Measurements from ENCODE around the gene TACO1. TPM values are rescaled to one million over a fixed set of nuclear protein-coding genes. Genes with fewer than 3 reads are reported as not detected.
A peak's percentile ranks its signal among the peaks of the same experiment; 100 is the strongest.

The TACO1 gene
- total and polyA plus RNA-seq, 9 of the 15 experiments (the other 6 are each of a cell fraction or from before 2014, with no cell fraction given): 10.3 to 41.6 (median 30.9) TPM

- peaks cover 35% of the 10 kb centered on the region for H3K36me3 ChIP-seq (ENCODE audit: control insufficient read depth, insufficient read depth, low read length)
- 94% methylated on average over 3 of the region's 3 CpGs for WGBS (ENCODE audit: insufficient coverage, low coverage, missing lambda C conversion rate)
- H3K9me3 ChIP-seq (replicated peaks; ENCODE audit: control insufficient read depth, insufficient read depth, low read depth, low read length): no peaks in the 10 kb centered on the region
- H3K9me1 ChIP-seq (ENCODE audit: control insufficient read depth, insufficient read depth, low read length): no peaks in the 10 kb centered on the region
- TF ChIP-seq CBX1 (IDR thresholded peaks at IDR 0.05; ENCODE audit: low read depth) (no peak), POLR2B (IDR thresholded peaks at IDR 0.05; ENCODE audit: low read depth, partially characterized antibody) (peak; percentile 28)
- in situ Hi-C loops (cut with MboI): no loop called here
- H4K20me1 ChIP-seq (replicated peaks; ENCODE audit: control insufficient read depth, insufficient read depth, low read length): peaks cover 4% of the 10 kb centered on the region; the same call in 1 of the 2 replicates
- no TSS peak for BruUV-seq (replicated peaks)
- no peak overlapping the region for H3K4me3 ChIP-seq
- intact Hi-C loops (cut with micrococcal nuclease): no loop called here
- ChIA-PET CTCF (ENCODE audit: low intra/inter-chr PET ratio) (no interaction called here), POLR2A (interaction anchor here (0.8 to 1.2 kb wide), 2 partner anchors 27 to 33 kb away, joined by 3 to 4 read pairs; no protein-coding TSS in a partner anchor)
- DNase-seq (ENCODE audit: extremely low read depth in 1 of 4, low spot score in 3 of 4) (no peak), ATAC-seq (no peak), FAIRE-seq (no peak)
- no peak overlapping the region for H3K9ac ChIP-seq (ENCODE audit: insufficient read depth in 1 of 2, low read depth in 2 of 2, low read length in 2 of 2)
- no peaks in the 10 kb centered on the region for H3K79me2 ChIP-seq (ENCODE audit: control insufficient read depth, insufficient read depth, low read length)
- peaks cover 4 to 8% of the 10 kb centered on the region in 2 experiments; a peak in 3 of 5 replicates for H3K4me1 ChIP-seq (replicated peaks in 1 of 2; ENCODE audit: control insufficient read depth in 2 of 2, insufficient read depth in 2 of 2, low read length in 2 of 2)
- no peak overlapping the region for H2AFZ ChIP-seq (ENCODE audit: low read depth, low read length)
- no peak overlapping the region for H3K4me2 ChIP-seq (ENCODE audit: insufficient read depth, low read length)
- H3K27ac ChIP-seq (ENCODE audit: extremely low read depth, low read depth, low read length): no peak overlapping the region
- H3K27me3 ChIP-seq (ENCODE audit: control insufficient read depth in 2 of 2, insufficient read depth in 2 of 2, low read length in 2 of 2): no peaks in the 10 kb centered on the region
These were observed 5.6 kb upstream of the TACO1 start for GRCh38 chr17:63595132-63595531.

GRCh38 chr17:63596856-63597586 lies 3.7 kb upstream of the TACO1 start:
- CTCF ChIA-PET (ENCODE audit: low intra/inter-chr PET ratio): no interaction called here
- DNase-seq (ENCODE audit: extremely low read depth in 1 of 4, low spot score in 3 of 4) (no peak), ATAC-seq (no peak), FAIRE-seq (no peak)
- 35% methylated on average over 6 of the region's 6 CpGs for WGBS (ENCODE audit: insufficient coverage, low coverage, missing lambda C conversion rate)
- no peak overlapping the region for H2AFZ ChIP-seq (ENCODE audit: low read depth, low read length)
- peak overlapping the region; percentile 26; the same call in 1 of the 3 replicates for H3K27ac ChIP-seq (ENCODE audit: extremely low read depth, low read depth, low read length)
- BruUV-seq (replicated peaks): no TSS peak
- H4K20me1 ChIP-seq (replicated peaks; ENCODE audit: control insufficient read depth, insufficient read depth, low read length): no peaks in the 10 kb centered on the region
- peaks cover 17% of the 10 kb centered on the region for H3K79me2 ChIP-seq (ENCODE audit: control insufficient read depth, insufficient read depth, low read length)
- no peaks in the 10 kb centered on the region for H3K9me3 ChIP-seq (replicated peaks; ENCODE audit: control insufficient read depth, insufficient read depth, low read depth, low read length)
- in situ Hi-C loops (cut with MboI): no loop called here
- 0 out of 2 replicates have a peak, but pooled peaks have one; percentile 38 for TF ChIP-seq PKNOX1 (IDR thresholded peaks at IDR 0.05)
- TF ChIP-seq MEIS2 (IDR thresholded peaks at IDR 0.05; ENCODE audit: partially characterized antibody): peak; percentile 42
- TF ChIP-seq PBX2 (CRISPR knock-in tag; IDR thresholded peaks at IDR 0.05; ENCODE audit: low read depth): no peak
- TF ChIP-seq PBX2 (tag; conservative IDR thresholded peaks at IDR 0.05; ENCODE audit: low read depth): 0 out of 2 replicates have a peak, but pooled peaks have one; percentile 30
- TF ChIP-seq BRF2 (IDR thresholded peaks at IDR 0.05; ENCODE audit: borderline replicate concordance, insufficient read depth, insufficient read length): no peak
- POLR2A ChIA-PET: no interaction called here
- intact Hi-C loops (cut with micrococcal nuclease): no loop called here
- no peak overlapping the region for H3K9ac ChIP-seq (ENCODE audit: insufficient read depth in 1 of 2, low read depth in 2 of 2, low read length in 2 of 2)
- H3K4me1 ChIP-seq (replicated peaks in 1 of 2; ENCODE audit: control insufficient read depth in 2 of 2, insufficient read depth in 2 of 2, low read length in 2 of 2): peaks cover 12 to 16% of the 10 kb centered on the region in 2 experiments; a peak in 3 of 5 replicates
- H3K4me2 ChIP-seq (ENCODE audit: insufficient read depth, low read length): no peak overlapping the region
- H3K9me1 ChIP-seq (ENCODE audit: control insufficient read depth, insufficient read depth, low read length): no peaks in the 10 kb centered on the region
- no peaks in the 10 kb centered on the region for H3K27me3 ChIP-seq (ENCODE audit: control insufficient read depth in 2 of 2, insufficient read depth in 2 of 2, low read length in 2 of 2)
- H3K4me3 ChIP-seq: no peak overlapping the region
- peaks cover 18% of the 10 kb centered on the region; the same call in 2 of the 3 replicates for H3K36me3 ChIP-seq (ENCODE audit: control insufficient read depth, insufficient read depth, low read length)

Measured in K562 (cell line).